CD14-positive monocyte (primary cell): ENCODE data around the gene RNF113B. TPM values are rescaled to one million over a fixed set of nuclear protein-coding genes. Genes with fewer than 3 reads are reported as not detected.

Experiments
- DNase-seq, 3 donors: peaks; one replicate each; pipeline ENCODE4 v3.0.0-alpha.2; 2011 to 2022
- H2AFZ ChIP-seq: 2 replicates; pipeline ENCODE4 v1.6.0; 2012; ENCODE audit warnings: mild to moderate bottlenecking, low read depth, low read length, inconsistent platforms; ENCODE audit not compliant: insufficient read depth, poor library complexity, severe bottlenecking
- H3K27ac ChIP-seq, 2 donors: 1 replicate in 1 of 2; 2 replicates in 1 of 2; pipeline ENCODE4 v1.5.1; 2012 to 2013; ENCODE audit warnings: low read length in 2 of 2, control low read depth in 1 of 2, inconsistent platforms in 1 of 2, low read depth in 1 of 2, mild to moderate bottlenecking in 1 of 2
- H3K27me3 ChIP-seq, 2 donors: one replicate each; pipeline versions ENCODE4 v1.6.0 to v1.6.1; 2011 to 2013; ENCODE audit warnings: low read length in 2 of 2; ENCODE audit not compliant: control insufficient read depth in 2 of 2, insufficient read depth in 2 of 2
- H3K36me3 ChIP-seq, 2 donors: replicated peaks in 1 of 2; 1 replicate in 1 of 2; 2 replicates in 1 of 2; pipeline versions ENCODE4 v1.5.1 to v1.6.1; 2012 to 2013; ENCODE audit warnings: low read length in 2 of 2, control low read depth in 1 of 2, inconsistent platforms in 1 of 2, mild to moderate bottlenecking in 1 of 2; ENCODE audit not compliant: insufficient read depth in 2 of 2, control insufficient read depth in 1 of 2
- H3K4me1 ChIP-seq, 2 donors: 1 replicate in 1 of 2; 2 replicates in 1 of 2; pipeline versions ENCODE4 v1.5.1 to v1.6.1; 2012 to 2013; ENCODE audit warnings: low read length in 2 of 2, control low read depth in 1 of 2, inconsistent platforms in 1 of 2, mild to moderate bottlenecking in 1 of 2, moderate library complexity in 1 of 2; ENCODE audit not compliant: insufficient read depth in 2 of 2, control insufficient read depth in 1 of 2
- H3K4me2 ChIP-seq: replicated peaks from 2 replicates; pipeline ENCODE3; 2012; ENCODE audit warnings: low read length, moderate library complexity, mild to moderate bottlenecking; ENCODE audit not compliant: poor library complexity, severe bottlenecking; ENCODE audit errors: extremely low read depth
- H3K4me3 ChIP-seq, 3 experiments: fragments of 200-600 bp in 1 of 3; sonication (generic) in 1 of 3; replicated peaks in 1 of 3; 1 replicate in 2 of 3; 2 replicates in 1 of 3; pipeline ENCODE4 v1.5.1; 2011 to 2013; ENCODE audit warnings: low read length in 3 of 3, mild to moderate bottlenecking in 3 of 3, control low read depth in 2 of 3, low read depth in 2 of 3, inconsistent platforms in 1 of 3, moderate library complexity in 1 of 3
- H3K79me2 ChIP-seq: 2 replicates; pipeline ENCODE4 v1.6.0; 2012; ENCODE audit warnings: mild to moderate bottlenecking, control low read depth, inconsistent platforms, low read length, moderate library complexity; ENCODE audit not compliant: insufficient read depth
- H3K9ac ChIP-seq: 2 replicates; pipeline ENCODE4 v1.6.0; 2017; ENCODE audit warnings: low read length, mild to moderate bottlenecking; ENCODE audit not compliant: insufficient read depth, poor library complexity, severe bottlenecking
- H3K9me3 ChIP-seq, 2 donors: replicated peaks in 1 of 2; 1 replicate in 1 of 2; 2 replicates in 1 of 2; pipeline versions ENCODE4 v1.5.1 to v1.6.1; 2012 to 2013; ENCODE audit warnings: low read length in 2 of 2, control low read depth in 1 of 2; ENCODE audit not compliant: control insufficient read depth in 1 of 2, insufficient read depth in 1 of 2
- H4K20me1 ChIP-seq: 2 replicates; pipeline ENCODE4 v1.6.0; 2012; ENCODE audit warnings: mild to moderate bottlenecking, low read length, control low read depth, moderate library complexity; ENCODE audit not compliant: insufficient read depth
- H3K27ac Mint-ChIP-seq, 7 donors: one replicate each; pipeline ENCODE4 v1.8.0; 2020; ENCODE audit warnings: mild to moderate bottlenecking in 7 of 7, mixed read lengths in 7 of 7, moderate library complexity in 6 of 7, inconsistent platforms in 2 of 7
- H3K27me3 Mint-ChIP-seq, 3 donors: one replicate each; pipeline ENCODE4 v1.8.0; 2021 to 2022; ENCODE audit warnings: low read depth in 3 of 3, mild to moderate bottlenecking in 3 of 3, mixed read lengths in 3 of 3, moderate library complexity in 3 of 3, inconsistent platforms in 1 of 3
- H3K36me3 Mint-ChIP-seq, 2 donors: one replicate each; pipeline ENCODE4 v1.8.0; 2020; ENCODE audit warnings: mixed read lengths in 2 of 2, inconsistent platforms in 1 of 2, mild to moderate bottlenecking in 1 of 2
- H3K4me1 Mint-ChIP-seq: one replicate; pipeline ENCODE4 v1.8.0; 2020; ENCODE audit warnings: mild to moderate bottlenecking, mixed read lengths
- H3K4me3 Mint-ChIP-seq, 2 donors: one replicate each; pipeline ENCODE4 v1.8.0; 2020; ENCODE audit warnings: mild to moderate bottlenecking in 2 of 2, mixed read lengths in 2 of 2, moderate library complexity in 1 of 2
- H3K9me3 Mint-ChIP-seq, 7 donors: one replicate each; pipeline ENCODE4 v1.8.0; 2020 to 2022; ENCODE audit warnings: mixed read lengths in 7 of 7, mild to moderate bottlenecking in 6 of 7, moderate library complexity in 6 of 7, inconsistent platforms in 2 of 7
- WGBS: methylation state at CpG from one replicate; pipeline ENCODE4 v1.1.5; 2013; ENCODE audit warnings: missing lambda C conversion rate; ENCODE audit not compliant: insufficient coverage; 5-methylcytosine and 5-hydroxymethylcytosine counted together
- intact Hi-C, 2 donors: fragments of 100-400 bp; cut with micrococcal nuclease; formaldehyde crosslinking; loops; one replicate each; pipeline versions ENCODE4 v1.15.0 to v1.15.1; 2023
- polyA minus RNA-seq: library from RNA; depleted of rRNA, polyadenylated mRNA; stranded (reverse); fragments of >200 nt; gene quantifications from 2 replicates; pipeline ENCODE4 v1.2.3, GENCODE V29; 2012
- polyA plus RNA-seq, 3 donors: library from polyadenylated mRNA; depleted of rRNA in 1 of 3; unstranded in 2 of 3; stranded (reverse) in 1 of 3; fragments of 300-500 nt in 2 of 3; fragments of >200 nt in 1 of 3; fragmentation: Illumina TruSeq in 2 of 3; gene quantifications; 1 replicate in 2 of 3; 2 replicates in 1 of 3; pipeline ENCODE4 v1.2.3, GENCODE V29; 2012 to 2021
- total RNA-seq, 12 experiments: library from RNA in 1 of 12; stranded (reverse) in 1 of 12; fragments of 120-200 nt in 1 of 12; gene quantifications; one replicate each; pipeline ENCODE4 v1.2.4 and lab custom pipeline; 2013 to 2026; ENCODE audit warnings: mixed read lengths in 6 of 12, inconsistent platforms in 1 of 12
- TF ChIP-seq, protein P1 (sequence below): fragments of 200-600 bp; IDR thresholded peaks from one replicate; pipeline ENCODE4 v1.8.0; 2022; ENCODE audit warnings: antibody characterized with exemption, mild to moderate bottlenecking

Gene RNF113B
- total RNA-seq (2013): not detected
- polyA plus RNA-seq (not detected), polyA minus RNA-seq (not detected in 2 replicates), total RNA-seq (lab: John Stamatoyannopoulos, UW) (0 to 0.30 (median 0) reads per million in 11 experiments)

DNA sequence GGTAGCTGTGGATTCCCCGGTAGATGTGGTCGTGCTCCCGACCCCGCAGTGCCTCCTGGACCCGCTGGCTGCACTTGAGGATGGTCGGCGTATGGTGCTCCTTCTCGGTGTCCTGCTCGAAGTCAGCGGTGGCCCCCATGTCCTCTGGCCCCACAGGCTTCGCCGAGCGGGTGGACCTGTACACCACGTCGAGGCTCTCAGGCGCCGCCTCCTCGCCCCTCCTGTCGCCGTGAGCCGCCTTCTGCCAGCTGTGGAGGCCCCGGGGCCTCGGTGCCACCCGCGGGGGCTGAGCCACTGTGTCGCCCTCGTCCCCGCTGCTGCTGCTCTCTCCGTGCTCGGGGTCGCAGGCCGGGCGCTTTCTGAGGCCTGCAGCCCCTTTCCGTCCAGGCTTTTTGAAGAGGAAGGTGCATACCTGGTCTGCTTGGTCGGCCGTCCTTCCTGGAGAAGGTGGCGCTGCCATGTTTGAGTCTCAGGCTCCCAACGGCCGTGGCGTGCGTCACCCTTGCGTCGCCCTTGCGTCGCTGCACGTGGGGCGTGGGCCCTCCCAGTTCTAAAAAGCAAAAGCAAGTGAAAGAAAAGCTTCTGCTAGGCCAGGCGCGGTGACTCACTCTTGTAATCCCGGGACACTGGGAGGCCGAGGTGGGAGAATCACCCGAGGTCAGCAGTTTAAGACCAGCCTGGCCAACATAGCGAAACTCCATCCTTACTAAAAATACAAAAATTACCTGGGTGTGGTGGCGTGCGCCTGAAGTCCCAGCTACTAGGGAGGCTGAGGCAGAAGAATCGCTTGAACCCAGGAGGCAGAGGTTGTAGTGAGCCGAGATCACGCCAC, at the start of gene RNF113B:
Gene RNF113B (minus strand): TSS at position 493 of the 832 bp plus-strand sequence. CDS start 33 bp downstream, at position 460.
- Histone ChIP-seq H3K4me1 (no peaks in the 10 kb centered on the region), H3K36me3 (no peaks in the 10 kb centered on the region), H2AFZ (no peak within 1 kb of the TSS), H3K27me3 (no peaks in the 10 kb centered on the region), H3K27ac (no peak within 1 kb of the TSS), H3K4me2 (no peak within 1 kb of the TSS), H3K9ac (no peak within 1 kb of the TSS), H3K9me3 (peaks cover 0 to 6% of the 10 kb centered on the region in 2 donors), H3K4me3 (no peak within 1 kb of the TSS), H3K79me2 (no peaks in the 10 kb centered on the region), H4K20me1 (no peaks in the 10 kb centered on the region)
- Mint-ChIP-seq H3K4me1 (no peaks in the 10 kb centered on the region), H3K27ac (no peak within 1 kb of the TSS), H3K9me3 (peaks cover 2 to 12% (median 7%) of the 10 kb centered on the region in 7 donors), H3K36me3 (no peaks in the 10 kb centered on the region), H3K4me3 (no peak within 1 kb of the TSS), H3K27me3 (peaks cover 0 to 6% (median 0%) of the 10 kb centered on the region in 3 donors)
- DNase-seq: no peak
- TF ChIP-seq, protein P1, sequence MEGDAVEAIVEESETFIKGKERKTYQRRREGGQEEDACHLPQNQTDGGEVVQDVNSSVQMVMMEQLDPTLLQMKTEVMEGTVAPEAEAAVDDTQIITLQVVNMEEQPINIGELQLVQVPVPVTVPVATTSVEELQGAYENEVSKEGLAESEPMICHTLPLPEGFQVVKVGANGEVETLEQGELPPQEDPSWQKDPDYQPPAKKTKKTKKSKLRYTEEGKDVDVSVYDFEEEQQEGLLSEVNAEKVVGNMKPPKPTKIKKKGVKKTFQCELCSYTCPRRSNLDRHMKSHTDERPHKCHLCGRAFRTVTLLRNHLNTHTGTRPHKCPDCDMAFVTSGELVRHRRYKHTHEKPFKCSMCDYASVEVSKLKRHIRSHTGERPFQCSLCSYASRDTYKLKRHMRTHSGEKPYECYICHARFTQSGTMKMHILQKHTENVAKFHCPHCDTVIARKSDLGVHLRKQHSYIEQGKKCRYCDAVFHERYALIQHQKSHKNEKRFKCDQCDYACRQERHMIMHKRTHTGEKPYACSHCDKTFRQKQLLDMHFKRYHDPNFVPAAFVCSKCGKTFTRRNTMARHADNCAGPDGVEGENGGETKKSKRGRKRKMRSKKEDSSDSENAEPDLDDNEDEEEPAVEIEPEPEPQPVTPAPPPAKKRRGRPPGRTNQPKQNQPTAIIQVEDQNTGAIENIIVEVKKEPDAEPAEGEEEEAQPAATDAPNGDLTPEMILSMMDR: no peak
- intact Hi-C loops: no loop called here
- WGBS: 95% methylated on average over 52 of the region's 58 CpGs

DNA sequence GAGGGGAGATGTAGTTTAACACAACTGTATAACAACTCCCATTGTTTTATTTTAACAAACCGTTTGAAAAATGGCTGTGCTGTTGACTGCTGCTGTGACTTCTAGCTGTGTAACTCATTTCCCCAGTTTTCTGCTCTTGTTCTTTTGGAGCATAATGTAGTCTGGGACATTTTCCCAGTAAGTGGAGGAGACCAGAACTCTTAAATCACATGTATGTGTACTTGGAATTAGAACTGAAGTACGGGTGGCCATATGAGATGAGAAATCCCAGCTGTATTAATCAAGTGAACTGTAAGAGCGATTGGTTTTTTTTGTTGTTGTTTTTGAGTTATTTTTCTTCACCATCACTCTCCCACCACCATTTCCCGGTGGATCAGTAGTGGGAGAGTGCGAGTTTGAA, 49.4 kb upstream of the RNF113B start:
- no peak for DNase-seq
- Histone ChIP-seq H3K4me2 (no peak overlapping the region), H3K4me3 (no peak overlapping the region), H3K9ac (no peak overlapping the region), H3K9me3 (peaks cover 0 to 3% of the 10 kb centered on the region in 2 donors), H4K20me1 (no peaks in the 10 kb centered on the region), H3K79me2 (no peaks in the 10 kb centered on the region), H2AFZ (no peak overlapping the region), H3K36me3 (no peaks in the 10 kb centered on the region), H3K4me1 (no peaks in the 10 kb centered on the region), H3K27ac (no peak overlapping the region), H3K27me3 (no peaks in the 10 kb centered on the region)
- Mint-ChIP-seq H3K27me3 (no peaks in the 10 kb centered on the region), H3K27ac (no peak overlapping the region), H3K4me1 (no peaks in the 10 kb centered on the region), H3K9me3 (peaks cover 0 to 18% (median 7%) of the 10 kb centered on the region in 7 donors), H3K4me3 (no peak overlapping the region), H3K36me3 (no peaks in the 10 kb centered on the region)
- no CpG with 5 or more reads among the region's 5 CpGs for WGBS
- intact Hi-C loops: no loop called here
- TF ChIP-seq, protein P1: no peak
